HepG2 (cell line): ENCODE results near the gene TRAPPC3.

Source experiments
- EP300 ChIP-seq, 3 experiments: sonication (generic) in 1 of 3; formaldehyde crosslinking in 1 of 3; IDR thresholded peaks; 2 replicates each; pipeline versions ENCODE4 v1.5.1 to v1.6.1; 2011 to 2020; ENCODE audit warnings: low read depth in 2 of 3, low read length in 2 of 3, borderline replicate concordance in 1 of 3, improper control_type of control experiment in 1 of 3, mild to moderate bottlenecking in 1 of 3, missing genetic modification reagents in 1 of 3, moderate library complexity in 1 of 3
- JUNB ChIP-seq: sonication (generic); formaldehyde crosslinking; IDR thresholded peaks from 2 replicates; pipeline ENCODE4 v1.8.0; 2022; ENCODE audit warnings: missing genetic modification reagents, mild to moderate bottlenecking, borderline replicate concordance
- NFKBIZ ChIP-seq: IDR thresholded peaks from 2 replicates; pipeline ENCODE4 v1.6.1; 2018; ENCODE audit warnings: missing genetic modification reagents, missing compliant biosample characterization
- NFYC ChIP-seq: IDR thresholded peaks from 2 replicates; pipeline ENCODE4 v1.6.1; 2016; ENCODE audit warnings: missing genetic modification reagents, missing compliant biosample characterization
- PHF8 ChIP-seq: sonication (generic); formaldehyde crosslinking; IDR thresholded peaks from 2 replicates; pipeline ENCODE4 v1.5.0; 2020; ENCODE audit warnings: missing genetic modification reagents
- POLR2AphosphoS5 ChIP-seq: IDR thresholded peaks from 2 replicates; pipeline ENCODE4 v1.6.1; 2012; ENCODE audit warnings: low read depth, low read length
- SP140L ChIP-seq: sonication (generic); formaldehyde crosslinking; IDR thresholded peaks from 2 replicates; pipeline ENCODE4 v1.4.0; 2020; ENCODE audit warnings: missing genetic modification reagents, borderline replicate concordance
- SUZ12 ChIP-seq: fragments of 150-350 bp; IDR thresholded peaks from 2 replicates; pipeline ENCODE4 v1.6.1; 2014; ENCODE audit warnings: low read depth, low read length
- ZNF446 ChIP-seq: sonication (generic); formaldehyde crosslinking; IDR thresholded peaks from 2 replicates; pipeline ENCODE4 v1.5.0; 2020; ENCODE audit warnings: mild to moderate bottlenecking, missing genetic modification reagents
- ZNF543 ChIP-seq: sonication (generic); formaldehyde crosslinking; IDR thresholded peaks from 2 replicates; pipeline ENCODE4 v1.4.0; 2020; ENCODE audit warnings: mild to moderate bottlenecking, missing genetic modification reagents
- TF ChIP-seq, protein P1 (sequence below): IDR thresholded peaks from 2 replicates; pipeline ENCODE4 v1.6.1; 2012; ENCODE audit warnings: low read length, improper control_type of control experiment
- TF ChIP-seq, protein P2 (sequence below): sonication (generic); formaldehyde crosslinking; IDR thresholded peaks from 2 replicates; pipeline ENCODE4 v1.5.0; 2020; ENCODE audit warnings: mild to moderate bottlenecking, missing genetic modification reagents, moderate library complexity
- TF ChIP-seq, protein P3 (sequence below): sonication (generic); formaldehyde crosslinking; IDR thresholded peaks from 2 replicates; pipeline ENCODE4 v1.4.0; 2020; ENCODE audit warnings: missing genetic modification reagents
- TF ChIP-seq, protein P4 (sequence below): sonication (generic); formaldehyde crosslinking; IDR thresholded peaks from 2 replicates; pipeline ENCODE4 v1.5.0; 2020; ENCODE audit warnings: missing genetic modification reagents

DNA sequence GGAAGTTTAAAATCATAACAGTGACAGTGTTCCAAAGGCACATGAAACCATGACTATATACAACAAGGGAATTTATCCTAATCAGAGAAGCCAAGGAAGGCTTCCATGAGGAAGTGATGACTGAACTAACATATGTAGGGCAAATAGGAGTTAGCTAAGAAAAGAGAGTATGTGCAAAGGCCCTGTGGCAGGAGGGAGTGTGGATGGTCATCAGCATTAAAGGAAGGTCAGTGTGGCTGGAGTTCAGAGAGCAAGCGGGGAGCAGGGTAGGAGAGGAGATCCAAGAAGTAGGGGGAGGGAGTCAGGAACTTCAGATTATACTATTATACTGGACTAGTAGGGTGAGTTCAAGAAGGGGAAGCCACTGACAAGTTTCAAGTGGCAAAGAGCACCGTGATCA lies 15.1 kb upstream of the TRAPPC3 start:
- TF ChIP-seq, protein P1, sequence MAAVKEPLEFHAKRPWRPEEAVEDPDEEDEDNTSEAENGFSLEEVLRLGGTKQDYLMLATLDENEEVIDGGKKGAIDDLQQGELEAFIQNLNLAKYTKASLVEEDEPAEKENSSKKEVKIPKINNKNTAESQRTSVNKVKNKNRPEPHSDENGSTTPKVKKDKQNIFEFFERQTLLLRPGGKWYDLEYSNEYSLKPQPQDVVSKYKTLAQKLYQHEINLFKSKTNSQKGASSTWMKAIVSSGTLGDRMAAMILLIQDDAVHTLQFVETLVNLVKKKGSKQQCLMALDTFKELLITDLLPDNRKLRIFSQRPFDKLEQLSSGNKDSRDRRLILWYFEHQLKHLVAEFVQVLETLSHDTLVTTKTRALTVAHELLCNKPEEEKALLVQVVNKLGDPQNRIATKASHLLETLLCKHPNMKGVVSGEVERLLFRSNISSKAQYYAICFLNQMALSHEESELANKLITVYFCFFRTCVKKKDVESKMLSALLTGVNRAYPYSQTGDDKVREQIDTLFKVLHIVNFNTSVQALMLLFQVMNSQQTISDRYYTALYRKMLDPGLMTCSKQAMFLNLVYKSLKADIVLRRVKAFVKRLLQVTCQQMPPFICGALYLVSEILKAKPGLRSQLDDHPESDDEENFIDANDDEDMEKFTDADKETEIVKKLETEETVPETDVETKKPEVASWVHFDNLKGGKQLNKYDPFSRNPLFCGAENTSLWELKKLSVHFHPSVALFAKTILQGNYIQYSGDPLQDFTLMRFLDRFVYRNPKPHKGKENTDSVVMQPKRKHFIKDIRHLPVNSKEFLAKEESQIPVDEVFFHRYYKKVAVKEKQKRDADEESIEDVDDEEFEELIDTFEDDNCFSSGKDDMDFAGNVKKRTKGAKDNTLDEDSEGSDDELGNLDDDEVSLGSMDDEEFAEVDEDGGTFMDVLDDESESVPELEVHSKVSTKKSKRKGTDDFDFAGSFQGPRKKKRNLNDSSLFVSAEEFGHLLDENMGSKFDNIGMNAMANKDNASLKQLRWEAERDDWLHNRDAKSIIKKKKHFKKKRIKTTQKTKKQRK: no peak
- no peak for TF ChIP-seq PHF8
- no peak for TF ChIP-seq SUZ12
- TF ChIP-seq, protein P2, sequence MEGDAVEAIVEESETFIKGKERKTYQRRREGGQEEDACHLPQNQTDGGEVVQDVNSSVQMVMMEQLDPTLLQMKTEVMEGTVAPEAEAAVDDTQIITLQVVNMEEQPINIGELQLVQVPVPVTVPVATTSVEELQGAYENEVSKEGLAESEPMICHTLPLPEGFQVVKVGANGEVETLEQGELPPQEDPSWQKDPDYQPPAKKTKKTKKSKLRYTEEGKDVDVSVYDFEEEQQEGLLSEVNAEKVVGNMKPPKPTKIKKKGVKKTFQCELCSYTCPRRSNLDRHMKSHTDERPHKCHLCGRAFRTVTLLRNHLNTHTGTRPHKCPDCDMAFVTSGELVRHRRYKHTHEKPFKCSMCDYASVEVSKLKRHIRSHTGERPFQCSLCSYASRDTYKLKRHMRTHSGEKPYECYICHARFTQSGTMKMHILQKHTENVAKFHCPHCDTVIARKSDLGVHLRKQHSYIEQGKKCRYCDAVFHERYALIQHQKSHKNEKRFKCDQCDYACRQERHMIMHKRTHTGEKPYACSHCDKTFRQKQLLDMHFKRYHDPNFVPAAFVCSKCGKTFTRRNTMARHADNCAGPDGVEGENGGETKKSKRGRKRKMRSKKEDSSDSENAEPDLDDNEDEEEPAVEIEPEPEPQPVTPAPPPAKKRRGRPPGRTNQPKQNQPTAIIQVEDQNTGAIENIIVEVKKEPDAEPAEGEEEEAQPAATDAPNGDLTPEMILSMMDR (CRISPR knock-in tag): no peak
- TF ChIP-seq SP140L (CRISPR knock-in tag): no peak
- no peak for TF ChIP-seq EP300 (IDR thresholded peaks at IDR 0.05; ENCODE audit: low read depth in 2 of 2, low read length in 2 of 2)
- TF ChIP-seq EP300 (CRISPR knock-in tag; IDR thresholded peaks at IDR 0.05; ENCODE audit: borderline replicate concordance): no peak
- TF ChIP-seq JUNB (CRISPR knock-in tag): no peak
- no peak for TF ChIP-seq ZNF543
- TF ChIP-seq NFYC (CRISPR knock-in tag): no peak
- TF ChIP-seq, protein P3, sequence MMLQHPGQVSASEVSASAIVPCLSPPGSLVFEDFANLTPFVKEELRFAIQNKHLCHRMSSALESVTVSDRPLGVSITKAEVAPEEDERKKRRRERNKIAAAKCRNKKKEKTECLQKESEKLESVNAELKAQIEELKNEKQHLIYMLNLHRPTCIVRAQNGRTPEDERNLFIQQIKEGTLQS (CRISPR knock-in tag): no peak
- TF ChIP-seq, protein P4, sequence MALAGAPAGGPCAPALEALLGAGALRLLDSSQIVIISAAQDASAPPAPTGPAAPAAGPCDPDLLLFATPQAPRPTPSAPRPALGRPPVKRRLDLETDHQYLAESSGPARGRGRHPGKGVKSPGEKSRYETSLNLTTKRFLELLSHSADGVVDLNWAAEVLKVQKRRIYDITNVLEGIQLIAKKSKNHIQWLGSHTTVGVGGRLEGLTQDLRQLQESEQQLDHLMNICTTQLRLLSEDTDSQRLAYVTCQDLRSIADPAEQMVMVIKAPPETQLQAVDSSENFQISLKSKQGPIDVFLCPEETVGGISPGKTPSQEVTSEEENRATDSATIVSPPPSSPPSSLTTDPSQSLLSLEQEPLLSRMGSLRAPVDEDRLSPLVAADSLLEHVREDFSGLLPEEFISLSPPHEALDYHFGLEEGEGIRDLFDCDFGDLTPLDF (CRISPR knock-in tag): no peak
- no peak for TF ChIP-seq ZNF446 (CRISPR knock-in tag)
- no peak for TF ChIP-seq NFKBIZ (CRISPR knock-in tag)
- no peak for TF ChIP-seq POLR2AphosphoS5
